H54 (cell line): ENCODE results near the gene TFCP2.
"Not testable (repeated sequence)": the region's sequence is repeated elsewhere in the genome, so short reads cannot be mapped to it uniquely, and the experiment has no call there.

Experiments
- DNase-seq: peaks from one replicate; pipeline ENCODE4 v3.0.0; 2011; ENCODE audit warnings: low spot score, mixed read lengths; ENCODE audit not compliant: insufficient read length
- FAIRE-seq: peaks from 3 replicates; lab custom pipeline; 2011; peaks lifted over from hg19 to GRCh38; lab: Jason Lieb, UNC
- POLR2A ChIP-seq: IDR thresholded peaks from 2 replicates; pipeline ENCODE4 v1.6.1; 2011; ENCODE audit warnings: low read depth, mild to moderate bottlenecking, low read length

The TFCP2 gene

DNA sequence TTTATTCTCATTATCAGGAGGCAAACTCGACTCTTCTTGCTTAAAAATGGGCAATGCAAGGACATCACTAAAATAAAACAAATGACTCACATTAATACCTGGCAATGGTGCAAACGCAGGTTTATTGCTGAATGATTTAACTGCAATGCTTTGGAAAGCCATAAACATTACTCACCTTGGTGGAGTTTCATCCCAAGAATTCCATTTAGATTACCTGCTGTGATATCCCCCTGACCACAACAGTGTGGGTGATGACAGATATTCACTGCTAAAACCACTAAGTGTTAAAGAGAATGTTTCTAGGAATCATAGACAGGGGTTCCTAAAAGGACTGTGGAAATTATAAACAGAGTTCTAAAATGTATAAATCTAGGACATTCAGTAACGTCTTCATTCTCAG lies 54.2 kb downstream of the TFCP2 start:
- peak; percentile 97 for FAIRE-seq
- DNase-seq, result peak; percentile 47

DNA sequence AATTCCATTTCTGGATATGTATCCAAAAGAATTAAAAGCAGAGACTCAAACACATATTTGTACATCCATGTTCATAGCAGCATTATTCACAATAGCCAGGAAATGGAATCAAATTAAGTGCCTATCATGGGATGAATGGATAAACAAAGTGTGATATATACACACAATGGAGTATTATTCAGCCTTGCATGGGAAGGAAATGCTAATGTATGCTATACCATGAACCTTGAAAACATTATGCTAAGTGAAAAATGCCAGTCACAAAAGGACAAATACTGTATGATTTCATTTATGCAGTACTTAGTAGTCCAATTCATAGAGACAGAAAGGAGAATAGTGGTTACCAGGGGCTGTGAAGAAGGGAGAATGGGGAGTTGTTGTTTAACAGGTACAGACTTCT lies 57.4 kb downstream of the TFCP2 start:
- no peak for DNase-seq
- no peak for TF ChIP-seq POLR2A
- peak; percentile 11 for FAIRE-seq

More for the DNA sequence above, 54.2 kb downstream of the TFCP2 start:
- TF ChIP-seq POLR2A, result no peak

DNA sequence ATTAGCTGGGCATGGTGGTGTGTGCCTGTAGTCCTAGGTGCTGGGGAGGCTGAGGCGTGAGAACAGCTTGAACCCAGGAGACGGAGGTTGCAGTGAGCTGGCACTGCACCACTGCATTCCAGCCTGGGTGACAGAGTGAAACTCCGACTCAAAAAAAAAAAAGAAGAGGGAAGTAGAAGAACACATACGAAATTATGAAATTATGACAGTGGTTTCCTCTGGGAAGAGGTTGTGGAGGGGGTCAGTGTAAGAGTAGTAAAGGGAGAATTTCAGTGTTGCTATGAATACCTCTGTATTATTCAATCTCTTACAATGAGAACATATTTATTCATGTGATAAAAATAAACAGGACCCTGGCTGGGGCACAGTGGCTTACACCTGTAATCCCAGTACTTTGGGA lies 64.8 kb downstream of the TFCP2 start:
- TF ChIP-seq POLR2A, result no peak
- no peak for FAIRE-seq

GRCh38 chr12:51103977-51104376 lies 69.0 kb downstream of the TFCP2 start:
- no peak for TF ChIP-seq POLR2A
- FAIRE-seq (peak; percentile 15), DNase-seq (no peak)

More for the DNA sequence above, 64.8 kb downstream of the TFCP2 start:
- no peak for DNase-seq

DNA sequence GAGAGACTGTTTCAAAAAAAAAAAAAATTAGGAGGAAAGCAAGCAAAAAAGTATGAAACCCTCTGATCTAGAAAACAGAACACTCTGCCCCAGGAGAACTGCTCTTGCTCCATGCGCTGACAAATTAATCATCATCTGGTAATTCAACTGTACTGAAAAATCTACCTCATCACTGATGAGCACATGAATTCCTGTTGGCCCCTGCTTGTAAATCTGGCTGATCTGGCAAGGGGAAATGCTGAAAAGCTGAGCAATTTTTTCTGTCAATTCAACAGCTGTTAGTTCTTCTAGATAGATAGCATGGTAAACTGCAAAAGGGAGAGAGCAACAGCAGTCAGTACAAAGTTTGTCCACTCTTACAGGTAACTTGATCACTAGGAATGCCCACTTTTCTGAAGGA lies 74.3 kb downstream of the TFCP2 start:
- TF ChIP-seq POLR2A, result no peak
- no peak for DNase-seq
- FAIRE-seq, result peak; percentile 58

- FAIRE-seq (no peak), DNase-seq (no peak)
- no peak for TF ChIP-seq POLR2A
Observed at GRCh38 chr12:51090705-51091229, 82.2 kb downstream of the TFCP2 start.

DNA sequence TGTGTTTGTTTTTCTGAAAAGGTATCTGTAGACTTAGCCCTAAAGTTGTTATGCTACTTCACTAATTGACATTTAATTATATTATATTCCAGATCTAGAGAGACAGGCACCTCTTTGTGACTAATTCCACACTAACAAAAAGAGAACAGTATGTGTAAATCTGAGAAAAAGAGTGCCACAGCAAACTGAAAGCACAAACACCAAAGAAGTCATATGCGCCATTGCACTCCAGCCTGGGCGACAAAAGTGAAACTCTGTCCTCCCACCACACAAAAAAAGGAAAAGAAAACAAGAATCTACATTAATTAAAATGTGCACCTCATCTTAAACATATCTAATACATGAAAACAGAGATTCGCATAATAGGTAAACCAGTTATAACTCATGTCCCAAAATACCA lies 85.1 kb downstream of the TFCP2 start:
- no peak for TF ChIP-seq POLR2A
- DNase-seq, result no peak
- no peak for FAIRE-seq

DNA sequence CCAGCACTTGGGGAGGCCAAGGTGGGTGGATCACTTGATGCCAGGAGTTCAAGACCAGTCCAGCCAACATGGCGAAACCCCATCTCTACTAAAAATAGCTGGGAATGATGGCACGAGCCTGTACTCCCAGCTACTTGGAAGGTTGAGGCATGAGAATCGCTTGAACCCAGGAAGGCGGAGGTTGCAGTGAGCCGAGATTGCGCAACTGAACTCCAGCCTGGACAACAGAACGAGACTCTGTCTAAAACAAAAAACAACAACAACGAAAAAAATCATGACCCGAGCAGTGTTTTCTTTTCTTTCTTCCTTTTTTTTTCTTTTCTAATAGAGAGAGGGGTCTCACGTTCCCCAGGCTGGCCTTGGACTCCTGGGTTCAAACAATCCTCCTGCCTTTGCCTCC lies 86.0 kb downstream of the TFCP2 start:
- FAIRE-seq (no peak), DNase-seq (no peak)
- TF ChIP-seq POLR2A, result no peak

DNA sequence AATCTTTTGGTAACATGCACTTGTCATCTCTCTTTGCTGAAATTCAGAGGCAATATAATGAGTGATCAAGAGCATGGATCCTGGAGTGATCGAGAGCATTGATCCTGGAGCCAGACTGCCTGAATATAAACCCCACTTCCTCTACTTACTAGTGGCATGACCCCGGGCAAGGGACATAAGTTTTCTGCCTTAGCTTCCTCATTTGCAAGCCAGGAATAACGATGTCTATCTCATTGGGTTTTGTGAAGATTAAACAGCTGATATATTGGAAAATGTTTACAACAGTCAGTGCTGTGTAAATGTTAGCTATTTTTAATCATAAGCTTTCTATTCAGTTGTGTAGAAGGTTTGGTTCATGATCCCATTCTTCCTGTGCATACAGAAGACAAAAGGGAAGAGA lies 87.2 kb downstream of the TFCP2 start:
- no peak for TF ChIP-seq POLR2A
- no peak for DNase-seq
- no peak for FAIRE-seq

- FAIRE-seq (peak; percentile 30), DNase-seq (peak; percentile 94)
- peak; percentile 98 for TF ChIP-seq POLR2A
Observed at GRCh38 chr12:51083126-51083833, 89.7 kb downstream of the TFCP2 start, which contains the start of gene CSRNP2. TSS of gene CSRNP2 (minus strand) at chr12:51083596. CDS start at chr12:51076561, 7,035 bp downstream.

- TF ChIP-seq POLR2A, result no peak
- DNase-seq, result peak; percentile 38
- no peak for FAIRE-seq
Observed at GRCh38 chr12:51082561-51083125, 90.3 kb downstream of the TFCP2 start.

GRCh38 chr12:51081421-51081820 lies 91.5 kb downstream of the TFCP2 start:
- FAIRE-seq, result no peak
- TF ChIP-seq POLR2A, result no peak
- DNase-seq, result no peak

DNA sequence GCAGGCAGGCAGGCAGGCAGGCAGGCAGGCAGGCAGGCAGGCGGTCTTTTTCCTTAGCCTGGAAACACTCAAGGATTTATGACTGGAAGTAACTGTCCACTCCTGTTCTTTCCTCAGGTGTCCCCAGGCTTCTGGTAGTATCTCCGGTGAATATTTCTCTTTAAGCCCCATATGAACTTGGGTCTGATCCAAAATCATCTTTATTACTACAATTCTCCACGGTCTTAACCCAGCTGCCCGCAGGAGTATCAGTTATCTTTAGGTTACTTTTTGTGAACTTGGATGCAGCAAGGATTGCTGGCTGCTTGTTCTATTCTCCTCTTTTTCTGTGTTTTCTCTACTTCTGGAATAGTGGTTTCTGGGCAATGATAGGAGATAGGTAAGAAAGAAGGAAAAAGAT lies 92.8 kb downstream of the TFCP2 start:
- FAIRE-seq, result no peak
- DNase-seq, result no peak
- no peak for TF ChIP-seq POLR2A

DNA sequence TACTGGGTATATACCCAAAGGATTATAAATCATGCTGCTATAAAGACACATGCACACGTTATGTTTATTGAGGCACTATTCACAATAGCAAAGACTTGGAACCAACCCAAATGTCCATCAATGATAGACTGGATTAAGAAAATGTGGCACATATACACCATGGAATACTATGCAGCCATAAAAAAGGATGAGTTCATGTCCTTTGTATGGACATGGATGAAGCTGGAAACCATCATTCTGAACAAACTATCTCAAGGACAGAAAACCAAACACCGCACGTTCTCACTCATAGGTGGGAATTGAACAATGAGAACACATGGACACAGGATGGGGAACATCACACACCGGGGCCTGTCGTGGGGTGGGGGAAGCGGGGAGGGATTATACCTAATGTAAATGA lies 94.1 kb downstream of the TFCP2 start:
- DNase-seq, FAIRE-seq: not testable (repeated sequence)

GRCh38 chr12:51078346-51078745 lies 94.6 kb downstream of the TFCP2 start:
- DNase-seq, FAIRE-seq: not testable (repeated sequence)

DNA sequence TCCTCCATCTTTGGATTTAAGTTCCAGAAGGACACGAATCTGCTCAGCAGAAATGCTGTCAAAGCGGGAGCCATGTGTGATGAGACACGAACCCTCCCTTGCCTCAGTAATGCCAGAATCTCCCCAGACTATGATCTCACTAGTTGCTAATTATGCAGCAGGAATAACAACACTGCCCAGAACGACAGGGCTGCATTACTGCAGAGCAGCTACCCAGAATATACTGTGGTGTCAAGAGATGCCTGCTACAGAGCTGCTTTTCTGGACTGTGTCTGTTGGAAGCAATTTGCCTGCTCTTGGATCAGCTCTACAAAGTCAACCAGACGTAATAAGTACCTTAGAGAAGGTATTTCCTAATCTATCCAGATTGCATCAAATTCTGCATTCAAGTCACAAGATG lies 95.0 kb downstream of the TFCP2 start:
- DNase-seq (no peak), FAIRE-seq (no peak)
- no peak for TF ChIP-seq POLR2A
